ENCODE data around the gene TNRC6C.

TNRC6C gene

DNA sequence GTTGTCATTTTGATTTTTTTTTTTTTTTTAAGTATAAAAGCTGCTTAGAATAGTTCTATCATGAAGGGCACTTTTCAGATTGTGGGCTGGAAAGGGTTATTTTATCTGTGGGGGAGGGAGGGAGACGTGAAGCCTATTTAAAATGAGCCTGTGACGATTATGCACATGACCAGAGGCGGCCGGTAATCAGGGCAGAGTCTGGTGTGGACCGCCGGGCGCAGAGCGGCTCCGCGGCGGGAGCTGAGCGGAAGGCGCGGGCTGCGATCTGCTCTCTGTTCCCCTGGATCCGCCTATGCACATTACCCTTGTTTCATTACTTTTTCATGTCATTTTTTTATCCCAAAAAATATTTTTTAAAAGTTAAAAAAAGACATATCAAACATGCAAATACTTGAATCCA, 146.6 kb downstream of the TNRC6C start:
- TF ChIP-seq, protein P1, sequence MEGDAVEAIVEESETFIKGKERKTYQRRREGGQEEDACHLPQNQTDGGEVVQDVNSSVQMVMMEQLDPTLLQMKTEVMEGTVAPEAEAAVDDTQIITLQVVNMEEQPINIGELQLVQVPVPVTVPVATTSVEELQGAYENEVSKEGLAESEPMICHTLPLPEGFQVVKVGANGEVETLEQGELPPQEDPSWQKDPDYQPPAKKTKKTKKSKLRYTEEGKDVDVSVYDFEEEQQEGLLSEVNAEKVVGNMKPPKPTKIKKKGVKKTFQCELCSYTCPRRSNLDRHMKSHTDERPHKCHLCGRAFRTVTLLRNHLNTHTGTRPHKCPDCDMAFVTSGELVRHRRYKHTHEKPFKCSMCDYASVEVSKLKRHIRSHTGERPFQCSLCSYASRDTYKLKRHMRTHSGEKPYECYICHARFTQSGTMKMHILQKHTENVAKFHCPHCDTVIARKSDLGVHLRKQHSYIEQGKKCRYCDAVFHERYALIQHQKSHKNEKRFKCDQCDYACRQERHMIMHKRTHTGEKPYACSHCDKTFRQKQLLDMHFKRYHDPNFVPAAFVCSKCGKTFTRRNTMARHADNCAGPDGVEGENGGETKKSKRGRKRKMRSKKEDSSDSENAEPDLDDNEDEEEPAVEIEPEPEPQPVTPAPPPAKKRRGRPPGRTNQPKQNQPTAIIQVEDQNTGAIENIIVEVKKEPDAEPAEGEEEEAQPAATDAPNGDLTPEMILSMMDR (IDR thresholded peaks at IDR 0.05; ENCODE audit: low read depth, low read length), result no peak
- TF ChIP-seq POLR2A (IDR thresholded peaks at IDR 0.05; ENCODE audit: extremely low read depth, insufficient read length), result no peak
- TF ChIP-seq MYC (IDR thresholded peaks at IDR 0.05; ENCODE audit: low read depth, low read length), result no peak
- TF ChIP-seq, protein P2, sequence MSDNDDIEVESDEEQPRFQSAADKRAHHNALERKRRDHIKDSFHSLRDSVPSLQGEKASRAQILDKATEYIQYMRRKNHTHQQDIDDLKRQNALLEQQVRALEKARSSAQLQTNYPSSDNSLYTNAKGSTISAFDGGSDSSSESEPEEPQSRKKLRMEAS (IDR thresholded peaks at IDR 0.05; ENCODE audit: low read depth, low read length), result no peak
- H3K4me3 ChIP-seq (ENCODE audit: low read depth, low read length), result no peak overlapping the region
- no peak for DNase-seq (ENCODE audit: low read depth)

DNA sequence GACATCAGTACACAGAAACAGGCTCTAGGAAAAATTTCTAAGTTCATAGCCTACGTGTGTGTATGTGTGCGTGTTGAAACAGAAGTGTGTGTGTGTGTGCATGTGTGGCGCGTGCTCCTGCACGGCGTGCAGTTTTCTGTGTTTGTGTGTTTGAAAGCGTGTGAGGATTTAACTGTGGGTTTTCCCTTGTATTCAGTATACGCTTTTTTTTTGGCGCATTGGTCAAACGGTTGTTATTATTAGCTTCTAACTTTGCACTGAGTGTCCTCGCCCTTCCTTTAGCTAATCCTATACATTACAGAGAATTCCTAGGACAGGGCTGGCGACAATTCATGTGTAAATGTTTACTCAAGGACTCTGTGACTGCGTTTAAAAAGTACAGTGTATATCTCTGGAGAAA, 147.0 kb downstream of the TNRC6C start:
- TF ChIP-seq, protein P2 (IDR thresholded peaks at IDR 0.05; ENCODE audit: low read depth, low read length), result no peak
- TF ChIP-seq MYC (IDR thresholded peaks at IDR 0.05; ENCODE audit: low read depth, low read length) (no peak), POLR2A (IDR thresholded peaks at IDR 0.05; ENCODE audit: extremely low read depth, insufficient read length) (no peak)
- TF ChIP-seq, protein P1 (IDR thresholded peaks at IDR 0.05; ENCODE audit: low read depth, low read length), result no peak
- H3K4me3 ChIP-seq (ENCODE audit: low read depth, low read length), result no peak overlapping the region
- no peak for DNase-seq (ENCODE audit: low read depth)

DNA sequence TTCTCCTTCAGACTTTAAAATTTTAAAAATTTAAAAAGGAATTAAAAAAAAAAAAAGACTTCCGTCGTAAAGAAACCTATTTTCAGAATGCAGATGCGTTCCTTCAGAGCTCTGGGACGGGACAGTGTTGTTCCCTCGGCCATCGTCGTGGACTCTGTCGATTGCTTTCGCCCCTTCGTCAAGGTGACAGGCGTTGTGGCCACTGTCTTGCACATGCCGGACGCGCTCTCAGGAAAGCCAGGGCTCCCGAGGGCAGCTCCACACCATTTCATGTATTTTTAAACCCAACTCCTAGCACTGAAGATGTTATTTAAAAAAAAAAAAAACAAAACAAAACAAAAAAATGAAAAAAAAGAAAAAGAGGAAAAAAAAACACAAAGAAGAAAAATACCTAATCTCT, 147.7 kb downstream of the TNRC6C start:
- H3K4me3 ChIP-seq (ENCODE audit: low read depth, low read length), result no peak overlapping the region
- DNase-seq (ENCODE audit: low read depth), result no peak
- TF ChIP-seq, protein P1 (IDR thresholded peaks at IDR 0.05; ENCODE audit: low read depth, low read length), result no peak
- TF ChIP-seq, protein P2 (IDR thresholded peaks at IDR 0.05; ENCODE audit: low read depth, low read length), result no peak

DNA sequence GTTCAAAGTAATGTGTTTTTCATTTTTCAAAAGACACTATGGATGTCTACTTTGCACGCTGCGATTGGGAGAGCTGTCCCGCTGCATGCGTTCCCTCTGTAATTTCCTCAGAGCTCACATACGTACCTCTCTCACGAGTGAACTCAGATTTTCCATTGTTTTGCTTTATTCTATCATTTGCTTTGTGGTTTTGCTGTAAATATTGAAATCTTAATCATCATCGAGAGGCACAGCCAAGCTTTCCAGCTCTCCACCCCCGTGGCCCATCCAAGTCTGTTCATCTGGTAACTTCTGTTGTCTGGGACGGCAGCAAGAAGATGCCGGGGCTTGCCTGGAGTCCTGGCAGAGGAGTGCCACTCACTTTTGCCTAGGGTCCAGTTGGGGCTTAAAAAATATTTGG, 149.0 kb downstream of the TNRC6C start:
- TF ChIP-seq, protein P2 (IDR thresholded peaks at IDR 0.05; ENCODE audit: low read depth, low read length), result no peak
- TF ChIP-seq MYC (IDR thresholded peaks at IDR 0.05; ENCODE audit: low read depth, low read length) (no peak), POLR2A (IDR thresholded peaks at IDR 0.05; ENCODE audit: extremely low read depth, insufficient read length) (no peak)
- TF ChIP-seq, protein P1 (IDR thresholded peaks at IDR 0.05; ENCODE audit: low read depth, low read length), result no peak
- H3K4me3 ChIP-seq (ENCODE audit: low read depth, low read length), result no peak overlapping the region
- DNase-seq (ENCODE audit: low read depth), result no peak

DNA sequence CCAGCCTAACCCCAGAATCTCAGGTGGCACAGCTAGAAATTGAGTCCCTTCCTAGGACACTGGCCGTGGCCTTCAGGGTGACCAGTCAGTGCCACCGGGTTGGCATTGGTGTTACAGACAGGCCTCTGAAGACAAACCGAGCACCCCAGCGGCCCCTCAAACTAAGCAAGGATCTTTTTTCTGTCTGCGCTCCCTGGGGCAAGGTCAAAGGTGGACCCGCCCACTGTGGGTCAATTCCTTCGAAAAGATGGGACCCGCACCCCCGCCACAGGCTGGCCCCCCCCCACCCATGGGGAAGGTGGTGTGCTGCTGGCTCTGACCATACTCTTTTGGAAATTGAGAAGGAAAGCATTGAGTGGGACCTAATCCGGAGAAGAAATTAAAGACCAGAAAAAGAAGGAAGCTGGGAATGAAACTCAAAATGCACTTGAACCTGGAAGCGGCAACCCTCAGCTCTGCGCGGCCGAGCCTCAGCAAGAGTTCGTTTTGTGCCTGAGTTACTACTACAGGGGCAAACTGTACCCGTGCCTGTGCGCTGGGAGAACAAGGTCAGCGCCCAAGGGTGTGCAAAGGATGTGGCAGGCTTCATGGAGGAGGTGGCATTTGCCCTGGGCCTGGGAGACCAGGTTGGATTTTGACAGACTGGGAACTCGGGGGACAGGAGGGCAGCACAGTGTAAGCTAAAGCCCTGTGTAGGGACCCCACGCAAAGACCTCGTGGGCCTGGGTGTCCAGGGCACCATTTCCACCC, 149.6 kb downstream of the TNRC6C start:
- TF ChIP-seq MYC (IDR thresholded peaks at IDR 0.05; ENCODE audit: low read depth, low read length), result no peak
- no peak for TF ChIP-seq POLR2A (IDR thresholded peaks at IDR 0.05; ENCODE audit: extremely low read depth, insufficient read length)
- TF ChIP-seq, protein P2 (IDR thresholded peaks at IDR 0.05; ENCODE audit: low read depth, low read length), result no peak
- TF ChIP-seq, protein P1 (IDR thresholded peaks at IDR 0.05; ENCODE audit: low read depth, low read length), result no peak
- no peak overlapping the region for H3K4me3 ChIP-seq (ENCODE audit: low read depth, low read length)
- DNase-seq (ENCODE audit: low read depth), result no peak

All from NB4 (cell line).